Vagina (tissue), 2 donors: ENCODE results near the gene ADAMTS18. TPM values are rescaled to one million over a fixed set of nuclear protein-coding genes. Genes with fewer than 3 reads are reported as not detected.

Experiments used
- DNase-seq, 2 donors: peaks; one replicate each; pipeline ENCODE4 v3.0.0-alpha.2; 2017; ENCODE audit errors: extremely low spot score in 2 of 2
- H3K27ac ChIP-seq: fragments of 200-600 bp; sonication (generic); one replicate; pipeline ENCODE4 v1.5.1; 2019
- H3K27me3 ChIP-seq: fragments of 200-600 bp; sonication (generic); one replicate; pipeline ENCODE4 v1.5.1; 2019
- H3K36me3 ChIP-seq, 2 donors: fragments of 200-600 bp; sonication (generic); one replicate each; pipeline ENCODE4 v1.5.1; 2017 to 2019
- H3K4me1 ChIP-seq: fragments of 200-600 bp; sonication (generic); one replicate; pipeline ENCODE4 v1.5.1; 2019
- H3K4me3 ChIP-seq, 2 donors: fragments of 200-600 bp; sonication (generic); 1 replicate in 1 of 2; 2 replicates in 1 of 2; pipeline ENCODE4 v1.5.1; 2016 to 2019
- H3K9me3 ChIP-seq: fragments of 200-600 bp; sonication (generic); one replicate; pipeline ENCODE4 v1.5.1; 2019
- CTCF ChIP-seq, 3 experiments: fragments of 450-650 bp in 2 of 3; fragments of 200-600 bp in 1 of 3; sonication (generic) in 1 of 3; IDR thresholded peaks; one replicate each; pipeline ENCODE4 v1.5.1; 2017 to 2019; ENCODE audit warnings: antibody characterized with exemption in 3 of 3, mild to moderate bottlenecking in 2 of 3, moderate library complexity in 2 of 3
- POLR2A ChIP-seq, 2 donors: fragments of 450-650 bp; IDR thresholded peaks; one replicate each; pipeline ENCODE4 v1.6.1; 2017; ENCODE audit warnings: antibody characterized with exemption in 2 of 2, mild to moderate bottlenecking in 2 of 2, moderate library complexity in 2 of 2
- POLR2AphosphoS5 ChIP-seq, 2 donors: sonication (generic); formaldehyde crosslinking; IDR thresholded peaks; one replicate each; pipeline ENCODE4 v1.9.0; 2017; ENCODE audit warnings: antibody characterized with exemption in 2 of 2, mild to moderate bottlenecking in 2 of 2, low read depth in 1 of 2; ENCODE audit not compliant: insufficient read depth in 1 of 2
- intact Hi-C: fragments of 100-400 bp; cut with DNase I; formaldehyde crosslinking; loops from one replicate; pipeline ENCODE4 v1.15.1; 2023
- total RNA-seq: library from RNA; depleted of rRNA; stranded (reverse); fragments of >200 nt; gene quantifications from one replicate; pipeline ENCODE4 v1.2.3, GENCODE V29; 2016

The ADAMTS18 gene
- total RNA-seq, 1 donor from 2014 or later = 0.25 TPM

- no peak overlapping the region for H3K27ac ChIP-seq
- DNase-seq = no peak
- TF ChIP-seq POLR2AphosphoS5 (IDR thresholded peaks at IDR 0.05; ENCODE audit: insufficient read depth in 1 of 2, low read depth in 1 of 2) (peak in 1 of 2 donors; percentile 53), CTCF (IDR thresholded peaks at IDR 0.05) (no peak)
- no peaks in the 10 kb centered on the region for H3K4me1 ChIP-seq
- intact Hi-C loops = no loop called here
- no peaks in the 10 kb centered on the region for H3K9me3 ChIP-seq
- H3K4me3 ChIP-seq = no peak overlapping the region
- no peaks in the 10 kb centered on the region for H3K27me3 ChIP-seq
- H3K36me3 ChIP-seq = no peaks in the 10 kb centered on the region
Measured at GRCh38 chr16:77374384-77374783, 60.5 kb downstream of the ADAMTS18 start.

- H3K4me3 ChIP-seq = no peak overlapping the region
- no peaks in the 10 kb centered on the region for H3K4me1 ChIP-seq
- no peaks in the 10 kb centered on the region for H3K9me3 ChIP-seq
- no peaks in the 10 kb centered on the region for H3K27me3 ChIP-seq
- intact Hi-C loops = no loop called here
- DNase-seq = no peak
- no peak overlapping the region for H3K27ac ChIP-seq
- H3K36me3 ChIP-seq = no peaks in the 10 kb centered on the region
- TF ChIP-seq POLR2A (IDR thresholded peaks at IDR 0.05) = no peak
- TF ChIP-seq POLR2AphosphoS5 (IDR thresholded peaks at IDR 0.05; ENCODE audit: insufficient read depth in 1 of 2, low read depth in 1 of 2) = no peak
- no peak for TF ChIP-seq CTCF (IDR thresholded peaks at IDR 0.05)
Measured at GRCh38 chr16:77373726-77374125, 61.1 kb downstream of the ADAMTS18 start.

GRCh38 chr16:77364770-77365169 lies 70.1 kb downstream of the ADAMTS18 start:
- intact Hi-C loops = no loop called here
- no peaks in the 10 kb centered on the region for H3K27me3 ChIP-seq
- H3K27ac ChIP-seq = no peak overlapping the region
- H3K9me3 ChIP-seq = no peaks in the 10 kb centered on the region
- H3K36me3 ChIP-seq = no peaks in the 10 kb centered on the region
- no peaks in the 10 kb centered on the region for H3K4me1 ChIP-seq
- DNase-seq = no peak
- TF ChIP-seq POLR2AphosphoS5 (IDR thresholded peaks at IDR 0.05; ENCODE audit: insufficient read depth in 1 of 2, low read depth in 1 of 2) (no peak), CTCF (IDR thresholded peaks at IDR 0.05) (no peak), POLR2A (IDR thresholded peaks at IDR 0.05) (no peak)
- no peak overlapping the region for H3K4me3 ChIP-seq

GRCh38 chr16:77359065-77359502 lies 75.8 kb downstream of the ADAMTS18 start:
- H3K9me3 ChIP-seq = no peaks in the 10 kb centered on the region
- H3K36me3 ChIP-seq = no peaks in the 10 kb centered on the region
- H3K4me3 ChIP-seq = no peak overlapping the region
- H3K27me3 ChIP-seq = no peaks in the 10 kb centered on the region
- intact Hi-C loops = no loop called here
- no peak overlapping the region for H3K27ac ChIP-seq
- no peak for TF ChIP-seq CTCF (IDR thresholded peaks at IDR 0.05)
- peak in 1 of 2 donors; percentile 35 for TF ChIP-seq POLR2AphosphoS5 (IDR thresholded peaks at IDR 0.05; ENCODE audit: insufficient read depth in 1 of 2, low read depth in 1 of 2)
- H3K4me1 ChIP-seq = no peaks in the 10 kb centered on the region
- DNase-seq = no peak

GRCh38 chr16:77353587-77354263 lies 81.1 kb downstream of the ADAMTS18 start:
- Histone ChIP-seq H3K4me3 (no peak overlapping the region), H3K27me3 (no peaks in the 10 kb centered on the region), H3K36me3 (no peaks in the 10 kb centered on the region), H3K9me3 (no peaks in the 10 kb centered on the region), H3K27ac (no peak overlapping the region), H3K4me1 (peaks cover 5% of the 10 kb centered on the region)
- no peak for DNase-seq
- intact Hi-C loops = no loop called here
- no peak for TF ChIP-seq POLR2AphosphoS5 (IDR thresholded peaks at IDR 0.05; ENCODE audit: insufficient read depth in 1 of 2, low read depth in 1 of 2)
- no peak for TF ChIP-seq CTCF (IDR thresholded peaks at IDR 0.05)
